A549 (cell line): ENCODE data around the gene AAK1. TPM values are rescaled to one million over a fixed set of nuclear protein-coding genes. Genes with fewer than 3 reads are reported as not detected.

Source experiments
- ATAC-seq, 2 experiments: fragments of 200-7000 bp in 1 of 2; fragments of >200 bp in 1 of 2; cut with Nextera tagmentation in 1 of 2; cut with Tn5 transposase in 1 of 2; 3 replicates each; pipeline versions ENCODE4 v1.8.0 to v1.9.1; 2018 to 2020; ENCODE audit warnings: mild to moderate bottlenecking in 1 of 2, moderate library complexity in 1 of 2
- CTCF ChIA-PET: fragments of 300-600 bp; sonication (Branson Sonifier 250); formaldehyde crosslinking; extraction: SDS; loops from one replicate; lab custom pipeline; 2021; ENCODE audit warnings: antibody characterized with exemption, inconsistent platforms; lab: Yijun Ruan, JAX
- POLR2A ChIA-PET: fragments of 350-600 bp; formaldehyde crosslinking; extraction: SDS; loops from one replicate; lab custom pipeline; 2021; ENCODE audit warnings: antibody characterized with exemption, inconsistent platforms; lab: Yijun Ruan, JAX
- DNase-seq, 2 experiments: peaks; one replicate each; pipeline versions ENCODE4 v3.0.0 to v3.0.0-alpha.2; 2011 to 2016; ENCODE audit warnings: low read depth in 1 of 2, low spot score in 1 of 2
- FAIRE-seq: peaks from 2 replicates; lab custom pipeline; 2011; peaks lifted over from hg19 to GRCh38; lab: Jason Lieb, UNC
- H3K27ac ChIP-seq, 2 experiments: fragments of >200 bp; sonication (Bioruptor Twin); formaldehyde crosslinking; 3 replicates each; pipeline ENCODE4 v1.5.1; 2016 to 2017
- H3K4me1 ChIP-seq: fragments of >200 bp; sonication (Bioruptor Twin); formaldehyde crosslinking; 3 replicates; pipeline ENCODE4 v1.6.1; 2016
- H3K4me2 ChIP-seq: fragments of >200 bp; sonication (Bioruptor Twin); formaldehyde crosslinking; 3 replicates; pipeline ENCODE4 v1.6.1; 2016
- H3K4me3 ChIP-seq: fragments of >200 bp; sonication (Bioruptor Twin); formaldehyde crosslinking; 3 replicates; pipeline ENCODE4 v1.5.1; 2016
- H3K9me3 ChIP-seq: fragments of >200 bp; sonication (Bioruptor Twin); formaldehyde crosslinking; 3 replicates; pipeline ENCODE4 v1.6.1; 2016
- BHLHE40 ChIP-seq: IDR thresholded peaks from 2 replicates; pipeline ENCODE4 v1.6.1; 2012; ENCODE audit warnings: low read depth, low read length, inconsistent platforms
- CBX8 ChIP-seq: fragments of 200-600 bp; sonication (generic); IDR thresholded peaks from 2 replicates; pipeline ENCODE4 v1.6.1; 2016
- CHD4 ChIP-seq: fragments of 200-600 bp; sonication (generic); IDR thresholded peaks from 2 replicates; pipeline ENCODE4 v1.6.1; 2016; ENCODE audit warnings: antibody characterized with exemption, mild to moderate bottlenecking, borderline replicate concordance
- EHMT2 ChIP-seq: fragments of 200-600 bp; sonication (generic); IDR thresholded peaks from 2 replicates; pipeline ENCODE4 v1.6.1; 2016; ENCODE audit warnings: antibody characterized with exemption, low read depth, mild to moderate bottlenecking, moderate library complexity
- ELK1 ChIP-seq: fragments of 150-350 bp; IDR thresholded peaks from 2 replicates; pipeline ENCODE4 v1.6.1; 2014; ENCODE audit warnings: low read depth, mild to moderate bottlenecking, low read length
- EP300 ChIP-seq, 2 experiments: fragments of >200 bp; sonication (Bioruptor Twin); formaldehyde crosslinking; IDR thresholded peaks; 2 replicates in 1 of 2; 3 replicates in 1 of 2; pipeline ENCODE4 v1.6.1; 2016 to 2017
- FOSL2 ChIP-seq, 2 experiments: fragments of 450-650 bp in 1 of 2; fragments of >200 bp in 1 of 2; sonication (Bioruptor Twin) in 1 of 2; formaldehyde crosslinking; IDR thresholded peaks; 2 replicates each; pipeline versions ENCODE4 v1.5.0 to v1.6.1; 2016 to 2020; ENCODE audit warnings: mild to moderate bottlenecking in 1 of 2, moderate library complexity in 1 of 2
- FOXS1 ChIP-seq: fragments of 250-450 bp; sonication (Bioruptor Pico); IDR thresholded peaks from 2 replicates; pipeline ENCODE4 v1.5.0; 2020; ENCODE audit warnings: mild to moderate bottlenecking, moderate library complexity
- GATA3 ChIP-seq: IDR thresholded peaks from 2 replicates; pipeline ENCODE4 v1.6.1; 2012; ENCODE audit warnings: borderline replicate concordance
- HDAC2 ChIP-seq: fragments of 200-600 bp; sonication (generic); IDR thresholded peaks from 2 replicates; pipeline ENCODE4 v1.6.1; 2016
- HES2 ChIP-seq: fragments of >200 bp; sonication (Bioruptor Twin); formaldehyde crosslinking; IDR thresholded peaks from 2 replicates; pipeline ENCODE4 v1.6.1; 2016
- HOXA7 ChIP-seq: fragments of 250-450 bp; sonication (Bioruptor Pico); IDR thresholded peaks from 2 replicates; pipeline ENCODE4 v1.5.0; 2020; ENCODE audit warnings: mild to moderate bottlenecking, moderate library complexity
- HOXB13 ChIP-seq: fragments of 250-450 bp; sonication (Bioruptor Pico); IDR thresholded peaks from 2 replicates; pipeline ENCODE4 v1.5.0; 2020; ENCODE audit warnings: low read depth, mild to moderate bottlenecking, moderate library complexity
- HOXB5 ChIP-seq: fragments of 250-450 bp; sonication (Bioruptor Pico); IDR thresholded peaks from 2 replicates; pipeline ENCODE4 v1.5.0; 2020; ENCODE audit warnings: mild to moderate bottlenecking, moderate library complexity
- JUN ChIP-seq, 2 experiments: fragments of >200 bp; sonication (Bioruptor Twin); formaldehyde crosslinking; IDR thresholded peaks; 2 replicates in 1 of 2; 3 replicates in 1 of 2; pipeline ENCODE4 v1.6.1; 2016 to 2017
- KDM1A ChIP-seq: fragments of 200-600 bp; sonication (generic); IDR thresholded peaks from 2 replicates; pipeline ENCODE4 v1.6.1; 2016; ENCODE audit warnings: low read depth, mild to moderate bottlenecking
- MAFK ChIP-seq: fragments of 450-650 bp; IDR thresholded peaks from 2 replicates; pipeline ENCODE4 v1.6.1; 2014; ENCODE audit not compliant: partially characterized antibody
- MAZ ChIP-seq: fragments of 150-350 bp; IDR thresholded peaks from 2 replicates; pipeline ENCODE4 v1.6.1; 2014; ENCODE audit warnings: antibody characterized with exemption, low read depth, low read length, borderline replicate concordance
- PBX3 ChIP-seq: IDR thresholded peaks from 2 replicates; pipeline ENCODE4 v1.6.1; 2012
- POLR2AphosphoS2 ChIP-seq: conservative IDR thresholded peaks from 2 replicates; pipeline ENCODE4 v1.6.1; 2012; ENCODE audit warnings: low read length, improper control_type of control experiment, inconsistent platforms
- RAD21 ChIP-seq, 2 experiments: fragments of >200 bp in 1 of 2; sonication (Bioruptor Twin) in 1 of 2; formaldehyde crosslinking in 1 of 2; IDR thresholded peaks in 1 of 2; conservative IDR thresholded peaks in 1 of 2; 2 replicates in 1 of 2; 3 replicates in 1 of 2; pipeline ENCODE4 v1.6.1; 2012 to 2018; ENCODE audit warnings: inconsistent platforms in 1 of 2
- REST ChIP-seq: fragments of 200-600 bp; sonication (generic); IDR thresholded peaks from 2 replicates; pipeline ENCODE4 v1.6.1; 2016; ENCODE audit warnings: antibody characterized with exemption, mild to moderate bottlenecking, moderate library complexity
- SMC3 ChIP-seq: fragments of >200 bp; sonication (Bioruptor Twin); formaldehyde crosslinking; IDR thresholded peaks from 3 replicates; pipeline ENCODE4 v1.6.1; 2018; ENCODE audit warnings: inconsistent platforms
- TP53 ChIP-seq: fragments of 250-450 bp; sonication (Bioruptor Pico); IDR thresholded peaks from 2 replicates; pipeline ENCODE4 v1.5.0; 2021; ENCODE audit warnings: mild to moderate bottlenecking, moderate library complexity
- USF2 ChIP-seq: fragments of 450-650 bp; IDR thresholded peaks from 2 replicates; pipeline ENCODE4 v1.6.1; 2014; ENCODE audit warnings: antibody characterized with exemption
- ZC3H11A ChIP-seq: fragments of 450-650 bp; IDR thresholded peaks from 2 replicates; pipeline ENCODE4 v1.6.1; 2014; ENCODE audit warnings: antibody characterized with exemption, mild to moderate bottlenecking
- ZNF302 ChIP-seq: fragments of 250-450 bp; sonication (Bioruptor Pico); IDR thresholded peaks from 2 replicates; pipeline ENCODE4 v1.9.0; 2021; ENCODE audit warnings: inconsistent platforms, mild to moderate bottlenecking, moderate library complexity
- WGBS: methylation state at CpG from one replicate; pipeline ENCODE4 v1.1.6; 2017; ENCODE audit errors: missing lambda C conversion rate; 5-methylcytosine and 5-hydroxymethylcytosine counted together
- polyA plus RNA-seq, 4 experiments: library from polyadenylated mRNA; depleted of rRNA in 3 of 4; stranded (reverse); fragments of >200 nt; fragmentation: RNase III in 1 of 4; extraction: RNeasy Plus Mini Kit Qiagen cat#74134 plus additional on column Dnase treatment in 1 of 4; gene quantifications; 2 replicates in 3 of 4; 3 replicates in 1 of 4; pipeline ENCODE4 v1.2.3, GENCODE V29; 2011 to 2017

AAK1 gene
- polyA plus RNA-seq, 2 of the 4 experiments (the other 2 are of a cell fraction): 15.9 to 25.7 TPM

GRCh38 chr2:69563021-69563420 is 80.5 kb downstream of the AAK1 start:
- no peak for TF ChIP-seq EP300 (IDR thresholded peaks at IDR 0.05)
- no peak for TF ChIP-seq HOXB5
- no peak for TF ChIP-seq HDAC2
- TF ChIP-seq ZNF302 (CRISPR knock-in tag): no peak
- no peak for TF ChIP-seq JUN (IDR thresholded peaks at IDR 0.05)
- TF ChIP-seq HES2: no peak
- no peak for TF ChIP-seq SMC3
- TF ChIP-seq CHD4: no peak
- no peak for TF ChIP-seq GATA3
- no peak for TF ChIP-seq KDM1A
- no peak for TF ChIP-seq CBX8
- no peak for TF ChIP-seq MAFK
- no peak for TF ChIP-seq POLR2AphosphoS2
- no peak for TF ChIP-seq ELK1
- no peak for TF ChIP-seq HOXB13 (CRISPR knock-in tag)
- TF ChIP-seq USF2: no peak
- no peak for TF ChIP-seq ZC3H11A
- TF ChIP-seq FOXS1: no peak
- TF ChIP-seq RAD21 (conservative IDR thresholded peaks at IDR 0.05 in 1 of 2, IDR thresholded peaks at IDR 0.05 in 1 of 2): no peak

GRCh38 chr2:69561101-69561500 is 82.4 kb downstream of the AAK1 start:
- no peaks in the 10 kb centered on the region for H3K9me3 ChIP-seq
- H3K4me2 ChIP-seq: no peak overlapping the region
- no peak for ATAC-seq
- peaks cover 18% of the 10 kb centered on the region for H3K4me1 ChIP-seq
- H3K27ac ChIP-seq: no peak overlapping the region
- H3K4me3 ChIP-seq: no peak overlapping the region
- FAIRE-seq: no peak
- DNase-seq: no peak
- whole genome bisulfite sequencing: 68% methylated on average over 3 of the region's 3 CpGs
- TF ChIP-seq PBX3 (no peak), TP53 (CRISPR knock-in tag) (no peak), BHLHE40 (no peak), HOXA7 (CRISPR knock-in tag) (no peak), USF2 (no peak), GATA3 (no peak), MAZ (no peak), FOSL2 (IDR thresholded peaks at IDR 0.05) (no peak), FOSL2 (CRISPR knock-in tag; IDR thresholded peaks at IDR 0.05) (no peak), JUN (IDR thresholded peaks at IDR 0.05) (no peak), SMC3 (no peak), EHMT2 (no peak), REST (no peak)
- ChIA-PET CTCF (interaction anchor here (0.9 to 3.5 kb wide), 20 partner anchors 10 to 256 kb away, joined by 3 to 40 read pairs (median 5); partner anchors contain the start of gene AAK1), POLR2A (interaction anchor here (1.1 kb wide), 1 partner anchor 181 kb away, joined by 3 read pairs; the partner anchor contains the start of gene ANXA4)

More at GRCh38 chr2:69563021-69563420, 80.5 kb downstream of the AAK1 start:
- DNase-seq (no peak), ATAC-seq (no peak), FAIRE-seq (no peak)
- H3K4me1 ChIP-seq: peaks cover 37% of the 10 kb centered on the region
- no peak overlapping the region for H3K4me2 ChIP-seq
- no peaks in the 10 kb centered on the region for H3K9me3 ChIP-seq
- no peak overlapping the region for H3K4me3 ChIP-seq
- ChIA-PET POLR2A (no interaction called here), CTCF (interaction anchor here (0.8 to 2.9 kb wide), 4 partner anchors 33 to 254 kb away, joined by 3 to 15 read pairs (median 7); no protein-coding TSS in a partner anchor)
- H3K27ac ChIP-seq: no peak overlapping the region
- WGBS: 95% methylated on average over 2 of the region's 2 CpGs
